SIG-M5 treated with dmso at 0.1 percent for 504 hours (cell line): ENCODE results near the gene EVC2.

ENCODE experiments used
- DNase-seq: peaks from one replicate; lab custom pipeline; 2025; ENCODE audit not compliant: unreplicated experiment; lab: John Stamatoyannopoulos, UW

EVC2 gene

GRCh38 chr4:5515646-5516045, 192.7 kb downstream of the EVC2 start:
- DNase-seq: no peak
